ENCODE results near the gene SSX3.
"Not testable (repeated sequence)": the region's sequence is repeated elsewhere in the genome, so short reads cannot be mapped to it uniquely, and the experiment has no call there.

Gene SSX3, protein sequence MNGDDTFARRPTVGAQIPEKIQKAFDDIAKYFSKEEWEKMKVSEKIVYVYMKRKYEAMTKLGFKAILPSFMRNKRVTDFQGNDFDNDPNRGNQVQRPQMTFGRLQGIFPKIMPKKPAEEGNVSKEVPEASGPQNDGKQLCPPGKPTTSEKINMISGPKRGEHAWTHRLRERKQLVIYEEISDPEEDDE

DNA sequence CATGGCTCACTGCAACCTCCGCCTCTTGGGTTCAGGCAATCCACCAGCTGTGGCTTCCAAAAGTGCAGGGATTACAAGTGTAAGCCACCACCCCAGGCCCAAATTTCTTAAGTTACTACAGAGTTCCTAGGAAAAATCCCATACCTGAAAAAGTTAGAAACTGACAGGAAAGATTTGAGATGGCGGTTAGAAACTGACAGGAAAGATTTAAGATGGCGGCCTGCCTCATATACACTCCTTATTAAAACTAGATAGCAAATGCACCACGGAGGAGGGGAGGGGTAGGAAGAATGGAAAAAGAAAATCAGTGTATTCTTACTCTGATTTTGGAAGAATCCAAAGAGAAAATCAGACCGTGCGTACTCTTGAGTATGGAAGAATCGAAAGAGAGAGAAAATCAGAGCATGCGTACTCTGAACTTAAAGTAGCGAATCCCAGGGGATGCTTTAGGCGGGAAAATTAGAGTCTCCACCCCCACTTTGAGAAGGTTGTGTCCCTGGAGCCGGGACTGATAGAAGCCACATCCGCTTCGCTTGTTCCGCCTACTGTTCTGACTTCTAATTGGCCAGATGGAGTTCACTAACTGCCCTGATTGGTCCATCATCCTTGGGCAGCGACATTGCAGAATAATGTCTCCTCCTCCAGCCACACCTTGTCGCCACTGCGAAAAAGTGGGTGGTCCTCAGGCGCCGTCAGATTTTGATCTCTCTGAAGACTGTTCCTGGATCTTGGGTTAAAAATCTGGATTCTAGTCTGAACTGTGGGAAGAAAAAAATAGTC lies at the start of gene SSX3:
Gene SSX3, minus strand, starts transcription at position 389 of the 780 bp plus-strand sequence. CDS start 1,454 bp downstream, outside the sequence.
- DNase-seq: not testable (repeated sequence)

DNA sequence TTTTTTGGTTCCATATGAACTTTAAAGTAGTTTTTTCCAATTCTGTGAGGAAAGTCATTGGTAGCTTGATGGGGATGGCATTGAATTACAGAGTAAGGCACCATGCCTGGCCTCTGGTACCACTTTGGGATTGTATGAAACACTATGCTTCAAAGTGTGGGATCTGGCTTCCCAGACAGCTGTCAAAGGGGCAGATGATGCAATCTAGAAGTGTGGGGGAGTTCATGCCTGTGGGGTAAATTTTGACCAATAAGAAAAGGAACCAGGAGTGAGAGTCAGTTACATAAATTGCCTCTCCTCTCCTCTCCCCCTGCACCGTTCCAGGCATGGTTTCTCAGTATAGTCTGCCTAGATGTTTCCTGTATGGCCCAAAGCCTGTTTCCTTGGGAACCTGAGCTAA lies 41.3 kb upstream of the SSX3 start:
- not testable (repeated sequence) for DNase-seq

GRCh38 chrX:48396931-48397330 lies 40.4 kb upstream of the SSX3 start:
- not testable (repeated sequence) for DNase-seq

DNA sequence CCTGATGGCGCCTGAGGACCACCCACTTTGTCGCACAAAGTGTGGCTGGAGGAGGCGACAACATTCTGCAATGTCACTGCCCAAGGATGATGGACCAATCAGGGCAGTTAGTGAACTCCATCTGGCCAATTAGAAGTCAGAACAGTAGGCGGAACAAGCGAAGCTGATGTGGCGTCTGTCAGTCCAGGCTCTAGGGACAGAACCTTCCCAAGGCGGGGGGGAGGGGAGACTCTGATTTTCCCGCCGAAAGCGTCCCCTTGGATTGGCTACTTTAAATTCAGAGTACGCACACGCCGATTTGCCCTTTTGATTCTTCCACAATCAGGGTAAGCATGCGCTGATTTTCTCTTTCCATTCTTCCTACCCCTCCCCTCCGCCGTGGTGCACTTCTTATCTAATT lies 26.7 kb upstream of the SSX3 start, which contains the start of gene SSX4:
Gene SSX4, plus strand, starts transcription at position 301 of the 400 bp plus-strand sequence. CDS start 515 bp downstream, outside the sequence.
- DNase-seq: not testable (repeated sequence)

- not testable (repeated sequence) for DNase-seq
These were observed 13.9 kb upstream of the SSX3 start for GRCh38 chrX:48370408-48370807.

GRCh38 chrX:48367717-48368408 lies 11.4 kb upstream of the SSX3 start:
- DNase-seq: not testable (repeated sequence)

DNA sequence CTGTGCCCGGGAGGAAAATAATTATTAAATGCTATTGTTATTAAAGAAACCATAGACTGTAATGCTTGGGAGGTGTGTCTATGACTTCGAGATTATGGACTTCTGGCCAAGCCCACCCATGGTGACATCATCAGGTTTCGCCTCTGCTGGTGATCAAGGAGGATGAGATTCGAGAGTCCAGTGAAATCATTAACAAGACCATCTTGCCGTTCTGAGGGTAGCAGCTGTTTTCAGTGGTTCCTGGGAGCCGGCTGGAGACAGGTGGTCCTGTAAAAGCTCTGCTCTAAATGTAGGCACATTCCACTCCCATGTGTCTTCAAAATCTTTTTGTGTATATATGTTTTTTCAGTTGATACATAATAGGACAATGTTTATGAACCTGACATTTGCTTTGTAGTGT lies 2.8 kb upstream of the SSX3 start:
- DNase-seq: not testable (repeated sequence)

- no peak for DNase-seq
These were observed 1.2 kb upstream of the SSX3 start for GRCh38 chrX:48357681-48358080.

- DNase-seq: not testable (repeated sequence)
These were observed 10.4 kb downstream of the SSX3 start for GRCh38 chrX:48346059-48346458.

GRCh38 chrX:48313996-48314395 lies 42.5 kb downstream of the SSX3 start:
- DNase-seq: not testable (repeated sequence)

GRCh38 chrX:48306175-48306574 lies 50.3 kb downstream of the SSX3 start:
- DNase-seq: no peak

Data from NCI-H748 treated with DMSO at 0.1 percent for 48 hours (cell line).